ENCODE results near the gene CAMK2D. TPM values are rescaled to one million over a fixed set of nuclear protein-coding genes. Genes with fewer than 3 reads are reported as not detected.

Gene CAMK2D
- total RNA-seq, 1 experiment from 2014 or later, result 7.1 TPM

DNA sequence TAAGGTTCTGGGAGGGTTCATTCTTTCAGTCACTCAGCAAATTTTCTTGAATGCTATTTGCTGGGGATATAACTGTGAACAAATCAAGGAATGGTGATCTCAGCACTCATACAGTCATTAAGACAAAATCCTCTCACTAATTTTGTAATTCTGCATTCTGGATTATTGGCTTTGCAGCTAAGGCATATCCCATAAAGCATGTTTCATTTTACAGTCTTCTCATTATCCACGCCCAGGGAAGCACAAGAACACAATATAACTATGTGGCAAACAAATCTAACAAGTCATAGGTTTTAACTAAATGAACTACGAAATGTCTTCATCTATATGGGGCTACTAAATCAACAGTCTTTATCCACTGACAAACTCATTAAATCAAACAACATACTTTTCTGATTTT lies 139.9 kb downstream of the CAMK2D start:
- ChIA-PET POLR2A (ENCODE audit: unreplicated experiment) (no interaction called here), CTCF (no interaction called here)
- Histone ChIP-seq H3K79me2 (ENCODE audit: low read depth) (no peaks in the 10 kb centered on the region), H3K4me1 (replicated peaks; ENCODE audit: insufficient read depth) (no peaks in the 10 kb centered on the region), H3K4me3 (no peak overlapping the region), H3F3A (ENCODE audit: insufficient read depth, low read depth) (no peaks in the 10 kb centered on the region), H3K4me2 (no peak overlapping the region), H3K27ac (no peak overlapping the region), H3K9me2 (ENCODE audit: insufficient read depth) (no peaks in the 10 kb centered on the region), H3K27me3 (ENCODE audit: insufficient read depth, low read depth) (no peaks in the 10 kb centered on the region), H3K9me3 (ENCODE audit: insufficient read depth, low read depth) (no peaks in the 10 kb centered on the region), H4K20me1 (ENCODE audit: insufficient read depth) (no peaks in the 10 kb centered on the region), H3K36me3 (ENCODE audit: low read depth) (no peaks in the 10 kb centered on the region), H2AFZ (no peak overlapping the region)
- no TSS peak for BruUV-seq (replicated peaks)
- DNase-seq, result no peak
- intact Hi-C loops (cut with micrococcal nuclease; ENCODE audit: unreplicated experiment), result no loop called here
- TF ChIP-seq EZH2 (IDR thresholded peaks at IDR 0.05; ENCODE audit: low read depth) (no peak), CTCF (conservative IDR thresholded peaks at IDR 0.05) (no peak)

- no peak overlapping the region for H3K27ac ChIP-seq
- intact Hi-C loops (cut with micrococcal nuclease; ENCODE audit: unreplicated experiment), result no loop called here
Measured at GRCh38 chr4:113620032-113620431, 141.5 kb downstream of the CAMK2D start.

DNA sequence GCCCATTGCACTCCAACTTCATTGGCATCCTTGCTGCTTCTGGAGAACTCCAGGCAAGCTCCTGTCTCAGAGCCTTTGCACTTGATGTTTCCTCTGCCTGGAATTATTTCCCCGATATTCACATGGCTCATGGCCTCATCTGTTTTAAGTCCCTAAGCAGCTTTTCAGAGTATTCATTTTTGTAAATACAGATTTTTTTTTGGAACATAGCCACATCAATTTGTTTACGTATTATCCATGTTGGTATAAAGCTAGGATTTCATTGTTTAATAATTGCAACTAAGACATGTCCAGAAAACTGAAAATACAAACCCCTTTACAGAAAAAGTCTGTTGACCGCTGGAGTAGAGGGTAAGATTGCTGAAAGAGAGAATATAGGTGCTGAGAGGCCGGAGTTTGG lies 142.0 kb downstream of the CAMK2D start:
- H3K4me1 ChIP-seq (replicated peaks; ENCODE audit: insufficient read depth), result no peaks in the 10 kb centered on the region
- H2AFZ ChIP-seq, result no peak overlapping the region
- no peak overlapping the region for H3K4me3 ChIP-seq
- no peaks in the 10 kb centered on the region for H3K36me3 ChIP-seq (ENCODE audit: low read depth)
- H3F3A ChIP-seq (ENCODE audit: insufficient read depth, low read depth), result no peaks in the 10 kb centered on the region
- no peaks in the 10 kb centered on the region for H3K27me3 ChIP-seq (ENCODE audit: insufficient read depth, low read depth)
- ChIA-PET CTCF (no interaction called here), POLR2A (ENCODE audit: unreplicated experiment) (no interaction called here)
- intact Hi-C loops (cut with micrococcal nuclease; ENCODE audit: unreplicated experiment), result no loop called here
- no peak for DNase-seq
- TF ChIP-seq CTCF (conservative IDR thresholded peaks at IDR 0.05), result no peak
- no peak for TF ChIP-seq EZH2 (IDR thresholded peaks at IDR 0.05; ENCODE audit: low read depth)
- no TSS peak for BruUV-seq (replicated peaks)
- H3K9me2 ChIP-seq (ENCODE audit: insufficient read depth), result no peaks in the 10 kb centered on the region
- no peaks in the 10 kb centered on the region for H4K20me1 ChIP-seq (ENCODE audit: insufficient read depth)
- no peak overlapping the region for H3K4me2 ChIP-seq
- H3K9me3 ChIP-seq (ENCODE audit: insufficient read depth, low read depth), result no peaks in the 10 kb centered on the region
- H3K27ac ChIP-seq, result no peak overlapping the region
- H3K79me2 ChIP-seq (ENCODE audit: low read depth), result no peaks in the 10 kb centered on the region

More at GRCh38 chr4:113620032-113620431, 141.5 kb downstream of the CAMK2D start:
- Histone ChIP-seq H3K4me3 (no peak overlapping the region), H3F3A (ENCODE audit: insufficient read depth, low read depth) (no peaks in the 10 kb centered on the region), H4K20me1 (ENCODE audit: insufficient read depth) (no peaks in the 10 kb centered on the region), H3K36me3 (ENCODE audit: low read depth) (no peaks in the 10 kb centered on the region), H3K27me3 (ENCODE audit: insufficient read depth, low read depth) (no peaks in the 10 kb centered on the region), H3K4me2 (no peak overlapping the region), H3K9me3 (ENCODE audit: insufficient read depth, low read depth) (no peaks in the 10 kb centered on the region), H3K4me1 (replicated peaks; ENCODE audit: insufficient read depth) (no peaks in the 10 kb centered on the region), H3K9me2 (ENCODE audit: insufficient read depth) (no peaks in the 10 kb centered on the region), H3K79me2 (ENCODE audit: low read depth) (no peaks in the 10 kb centered on the region), H2AFZ (no peak overlapping the region)
- no peak for TF ChIP-seq CTCF (conservative IDR thresholded peaks at IDR 0.05)
- ChIA-PET POLR2A (ENCODE audit: unreplicated experiment) (no interaction called here), CTCF (no interaction called here)
- DNase-seq, result no peak
- no TSS peak for BruUV-seq (replicated peaks)

Measured in PC-9 (cell line).